ENCODE measurements around the gene MVB12B. TPM values are rescaled to one million over a fixed set of nuclear protein-coding genes. Genes with fewer than 3 reads are reported as not detected.

MVB12B gene
- total RNA-seq, 4 donors from 2014 or later, result 6.1 to 18.0 (median 13.2) TPM

DNA sequence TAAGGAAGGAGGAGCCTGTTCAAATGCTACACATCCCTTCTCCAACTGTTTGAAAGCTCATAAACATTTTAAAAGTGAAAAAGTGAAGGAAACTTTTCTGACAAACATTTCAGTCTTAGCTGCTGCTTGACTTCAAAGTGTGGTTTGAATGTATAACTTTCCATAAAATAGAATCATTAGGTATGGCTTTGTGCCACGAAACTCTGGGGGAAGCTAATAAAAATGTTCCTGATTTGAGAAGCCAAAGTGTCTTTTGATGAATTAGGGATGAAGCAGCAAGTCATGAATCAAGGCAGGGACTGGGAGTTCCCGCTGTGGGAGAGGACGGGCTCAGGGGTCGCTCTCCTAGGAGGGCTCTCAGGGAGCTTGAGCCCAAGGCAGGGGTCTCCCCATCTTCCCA, 15.3 kb downstream of the MVB12B start:
- Histone ChIP-seq H3K27me3 (no peaks in the 10 kb centered on the region), H3K4me3 (no peak overlapping the region), H3K4me1 (peaks cover 27 to 30% of the 10 kb centered on the region in 2 donors), H3K9me3 (no peaks in the 10 kb centered on the region), H3K36me3 (peaks cover 0 to 18% of the 10 kb centered on the region in 2 donors), H3K27ac (no peak overlapping the region)
- in situ Hi-C loops (cut with MboI; ENCODE audit: low sequenced_read_pairs in 4 of 4), result no loop called here
- DNase-seq, result no peak
- intact Hi-C loops (cut with DNase I; ENCODE audit: low total_unique reads), result no loop called here
- no peak for ATAC-seq
- TF ChIP-seq CTCF (IDR thresholded peaks at IDR 0.05 in 4 of 5, conservative IDR thresholded peaks at IDR 0.05 in 1 of 5) (no peak), POLR2A (IDR thresholded peaks at IDR 0.05) (no peak)

GRCh38 chr9:126342621-126343031, 16.0 kb downstream of the MVB12B start:
- Histone ChIP-seq H3K4me1 (peaks cover 26 to 27% of the 10 kb centered on the region in 2 donors), H3K27me3 (no peaks in the 10 kb centered on the region), H3K36me3 (peaks cover 0 to 18% of the 10 kb centered on the region in 2 donors), H3K4me3 (no peak overlapping the region), H3K27ac (no peak overlapping the region), H3K9me3 (no peaks in the 10 kb centered on the region)
- DNase-seq (no peak), ATAC-seq (no peak)
- TF ChIP-seq POLR2A (IDR thresholded peaks at IDR 0.05) (no peak), CTCF (IDR thresholded peaks at IDR 0.05 in 4 of 5, conservative IDR thresholded peaks at IDR 0.05 in 1 of 5) (no peak)
- in situ Hi-C loops (cut with MboI; ENCODE audit: low sequenced_read_pairs in 4 of 4), result no loop called here
- intact Hi-C loops (cut with DNase I; ENCODE audit: low total_unique reads), result no loop called here

DNA sequence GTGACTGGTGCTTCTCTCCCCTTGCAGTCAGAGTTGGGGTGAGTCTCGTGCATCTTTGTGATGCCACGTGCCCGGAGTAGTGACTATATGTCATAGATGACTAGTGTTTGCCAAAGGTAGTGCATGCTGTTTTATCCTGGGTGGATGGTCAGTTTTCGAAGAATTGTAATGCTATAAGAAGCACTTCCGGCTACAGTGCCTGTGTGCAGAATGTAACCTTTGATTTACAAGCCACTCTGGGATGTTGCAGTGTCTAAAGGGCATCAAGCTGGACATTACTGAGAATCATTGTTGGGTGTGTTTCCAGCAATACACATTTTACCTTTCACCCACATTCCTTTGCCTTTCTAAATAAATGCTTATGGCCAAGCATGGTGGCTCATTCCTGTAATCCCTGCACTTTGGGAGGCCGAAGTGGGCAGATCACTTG, 16.7 kb downstream of the MVB12B start:
- no peak for ATAC-seq
- in situ Hi-C loops (cut with MboI; ENCODE audit: low sequenced_read_pairs in 4 of 4), result no loop called here
- peaks cover 0 to 18% of the 10 kb centered on the region in 2 donors for H3K36me3 ChIP-seq

GRCh38 chr9:126346031-126346430, 19.4 kb downstream of the MVB12B start:
- Histone ChIP-seq H3K4me3 (no peak overlapping the region), H3K9me3 (no peaks in the 10 kb centered on the region), H3K27me3 (no peaks in the 10 kb centered on the region), H3K4me1 (peaks cover 24 to 28% of the 10 kb centered on the region in 2 donors), H3K27ac (no peak overlapping the region), H3K36me3 (peaks cover 0 to 12% of the 10 kb centered on the region in 2 donors)
- in situ Hi-C loops (cut with MboI; ENCODE audit: low sequenced_read_pairs in 4 of 4) (no loop called here), intact Hi-C loops (cut with DNase I; ENCODE audit: low total_unique reads) (no loop called here)
- ATAC-seq, result no peak
- DNase-seq, result no peak
- TF ChIP-seq CTCF (IDR thresholded peaks at IDR 0.05 in 4 of 5, conservative IDR thresholded peaks at IDR 0.05 in 1 of 5), result no peak
- TF ChIP-seq POLR2A (IDR thresholded peaks at IDR 0.05), result no peak

More for the DNA sequence above, 16.7 kb downstream of the MVB12B start:
- Histone ChIP-seq H3K4me1 (peaks cover 29 to 33% of the 10 kb centered on the region in 2 donors), H3K27me3 (no peaks in the 10 kb centered on the region), H3K4me3 (no peak overlapping the region), H3K9me3 (no peaks in the 10 kb centered on the region), H3K27ac (no peak overlapping the region)
- no peak for TF ChIP-seq POLR2A (IDR thresholded peaks at IDR 0.05)
- no peak for TF ChIP-seq CTCF (IDR thresholded peaks at IDR 0.05 in 4 of 5, conservative IDR thresholded peaks at IDR 0.05 in 1 of 5)
- no peak for DNase-seq
- intact Hi-C loops (cut with DNase I; ENCODE audit: low total_unique reads), result no loop called here

GRCh38 chr9:126347093-126347492, 20.5 kb downstream of the MVB12B start:
- no peak for DNase-seq
- ATAC-seq, result no peak

More at GRCh38 chr9:126347093-126347492, 20.5 kb downstream of the MVB12B start:
- TF ChIP-seq CTCF (IDR thresholded peaks at IDR 0.05 in 4 of 5, conservative IDR thresholded peaks at IDR 0.05 in 1 of 5) (no peak), POLR2A (IDR thresholded peaks at IDR 0.05) (no peak)
- Histone ChIP-seq H3K4me1 (peaks cover 24 to 28% of the 10 kb centered on the region in 2 donors), H3K36me3 (peaks cover 0 to 6% of the 10 kb centered on the region in 2 donors), H3K9me3 (no peaks in the 10 kb centered on the region), H3K27ac (peak overlapping the region in 1 of 4 donors; percentile 63), H3K4me3 (no peak overlapping the region), H3K27me3 (no peaks in the 10 kb centered on the region)
- intact Hi-C loops (cut with DNase I; ENCODE audit: low total_unique reads), result no loop called here
- in situ Hi-C loops (cut with MboI; ENCODE audit: low sequenced_read_pairs in 4 of 4), result no loop called here
